NOMO-1 treated with DMSO at 0.1 percent for 48 hours (cell line): ENCODE results near the gene NARS2.
"Not testable (repeated sequence)": the region's sequence is repeated elsewhere in the genome, so short reads cannot be mapped to it uniquely, and the experiment has no call there.

Experiments used
- DNase-seq: peaks from one replicate; lab custom pipeline; 2025; ENCODE audit not compliant: unreplicated experiment; lab: John Stamatoyannopoulos, UW

Gene NARS2

DNA sequence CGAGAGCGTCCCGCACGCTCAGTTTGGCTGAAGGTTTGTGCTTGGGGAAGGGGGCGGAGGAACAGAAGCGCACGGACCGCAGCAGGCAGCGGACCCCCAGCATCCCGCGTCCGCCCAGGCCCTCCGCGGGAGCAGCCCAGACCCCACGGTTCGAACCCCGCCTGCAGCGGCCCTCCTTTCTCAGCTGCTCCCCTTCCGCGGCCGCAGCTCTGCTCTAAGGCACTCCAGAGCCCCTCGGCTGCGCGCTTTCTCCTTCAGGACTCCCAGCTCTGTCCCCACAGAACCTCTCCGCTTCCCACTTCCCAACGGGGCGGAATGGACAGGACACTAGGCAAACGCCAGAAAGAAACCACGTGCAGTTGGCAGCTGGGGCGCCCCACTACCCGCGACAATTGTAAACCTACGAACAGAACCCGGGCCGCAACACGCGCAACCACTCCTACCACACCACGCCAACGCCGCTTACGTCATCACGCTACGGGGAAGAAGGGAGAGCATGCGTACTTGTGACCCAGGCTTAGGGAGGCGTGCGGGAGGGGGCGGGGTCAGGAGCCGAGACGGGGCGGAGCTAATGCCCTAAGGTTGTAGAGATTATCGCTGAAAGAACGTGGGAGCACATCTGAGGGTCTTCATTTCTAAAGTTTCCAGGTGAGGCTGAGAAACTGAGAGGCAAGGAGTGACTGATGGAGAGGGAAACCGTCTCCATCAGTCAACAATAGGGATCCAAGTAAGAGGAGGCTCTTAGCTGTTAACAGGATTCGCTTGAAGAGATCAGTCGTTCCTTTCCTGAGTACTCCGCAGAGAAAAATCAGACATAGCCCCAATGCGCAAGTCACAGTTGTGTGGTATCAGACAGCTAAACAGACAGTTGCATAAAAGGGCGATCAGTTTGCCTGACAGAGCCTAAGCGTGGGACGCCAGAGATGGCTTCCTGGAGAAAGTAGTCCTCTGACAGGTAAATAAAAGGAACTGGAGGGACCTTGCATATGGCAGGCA is at the start of gene NARS2:
NARS2 (minus strand) TSS at position 479 of the 996 bp plus-strand sequence; CDS start at position 103, 376 bp downstream.
- DNase-seq, result peak; percentile 96

- no peak for DNase-seq
Observed at GRCh38 chr11:78622666-78623065, 48.0 kb upstream of the NARS2 start.

- DNase-seq, result no peak
Observed at GRCh38 chr11:78620159-78620558, 45.5 kb upstream of the NARS2 start.

DNA sequence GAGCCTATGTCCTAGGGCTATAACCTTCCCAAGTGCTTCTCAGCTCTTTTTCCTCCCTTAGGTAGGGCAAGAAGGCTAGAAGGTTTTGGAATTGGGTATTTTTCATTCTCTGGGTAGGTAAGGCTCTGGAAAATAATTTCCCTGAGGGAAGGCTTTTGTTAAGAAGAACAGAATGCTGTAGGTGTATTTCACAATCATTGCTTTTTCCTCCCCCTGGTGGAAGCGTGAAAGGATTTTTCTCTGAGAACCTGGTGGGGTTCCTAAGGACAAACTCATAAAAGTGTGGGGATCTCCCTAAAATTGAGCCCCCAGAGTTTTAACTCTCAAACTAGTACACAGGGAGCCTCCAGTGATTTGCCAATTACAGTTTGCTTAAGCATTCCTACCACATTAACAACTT is 41.1 kb upstream of the NARS2 start:
- DNase-seq, result no peak

DNA sequence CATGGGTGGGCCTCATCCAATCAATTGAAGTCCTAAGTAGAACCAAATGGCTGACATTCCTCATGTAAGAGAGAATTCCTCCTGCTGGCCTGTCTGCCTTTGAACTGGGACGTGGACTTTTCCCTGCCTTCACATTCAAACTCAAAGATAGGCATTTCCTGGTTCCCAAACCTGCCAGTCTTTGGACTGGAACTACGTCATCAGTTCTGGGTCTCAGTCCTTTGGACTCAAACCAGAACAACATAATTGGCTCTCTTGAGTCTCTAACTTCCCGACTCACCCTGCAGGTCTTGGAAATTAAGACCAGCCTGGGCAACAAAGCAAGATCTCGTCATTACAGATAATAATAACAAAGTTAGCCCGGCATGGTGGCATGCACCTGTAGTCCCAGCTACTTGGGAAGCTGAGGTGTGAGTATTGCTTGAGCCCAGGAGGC is 38.7 kb upstream of the NARS2 start:
- DNase-seq, result no peak

DNA sequence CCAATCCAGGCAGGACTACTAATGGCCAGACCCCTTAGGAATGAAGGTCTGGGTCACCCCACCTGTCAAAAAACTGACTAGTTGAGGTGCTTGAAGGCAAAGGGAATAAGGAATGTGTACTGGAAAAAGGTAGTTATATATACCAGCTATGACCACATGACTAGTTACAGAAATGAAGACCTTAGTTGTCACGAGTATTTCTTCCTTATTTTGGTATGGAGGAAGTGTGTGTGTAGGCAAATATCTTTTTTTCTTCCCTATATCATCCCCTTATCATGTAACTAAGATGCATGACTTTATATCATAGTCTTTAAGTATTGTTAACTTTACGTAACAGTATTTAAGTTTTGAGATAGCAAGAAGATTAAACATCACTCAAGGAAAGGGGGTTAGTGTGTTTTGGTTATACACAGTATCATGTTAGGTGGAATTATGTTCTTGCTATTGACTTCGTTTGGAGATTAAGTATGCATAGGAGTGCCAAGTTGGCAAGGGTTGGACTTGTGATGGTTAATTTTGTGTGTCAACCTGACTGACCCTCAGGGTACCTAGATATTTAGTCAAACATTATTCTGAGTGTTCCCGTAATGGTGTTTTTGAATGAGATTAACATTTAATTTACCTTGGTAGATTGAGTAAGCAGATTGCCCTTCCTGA is 38.2 kb upstream of the NARS2 start:
- DNase-seq, result no peak

- not testable (repeated sequence) for DNase-seq
Observed at GRCh38 chr11:78609321-78609720, 34.7 kb upstream of the NARS2 start.

GRCh38 chr11:78607696-78608095 is 33.0 kb upstream of the NARS2 start:
- DNase-seq, result no peak

DNA sequence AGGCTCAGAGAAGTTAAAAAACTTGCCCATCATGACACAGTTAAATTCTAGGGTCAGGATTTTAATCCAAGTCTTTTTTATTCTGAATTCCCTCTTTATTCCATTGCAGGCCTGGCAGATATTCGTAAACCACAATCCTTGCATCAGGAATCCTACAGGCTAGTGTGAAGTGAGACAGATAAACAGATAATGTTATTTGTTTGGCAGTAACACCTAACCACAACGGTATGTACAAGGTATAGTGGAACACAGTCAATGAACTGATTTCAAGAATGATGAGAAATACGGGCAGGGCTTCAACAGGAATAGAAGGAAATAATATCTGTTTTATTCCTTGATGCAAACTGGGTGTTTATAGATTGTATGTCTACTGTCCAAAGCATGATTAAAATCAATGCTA is 32.0 kb upstream of the NARS2 start:
- DNase-seq, result no peak

- no peak for DNase-seq
Observed at GRCh38 chr11:78605296-78605695, 30.6 kb upstream of the NARS2 start.

- DNase-seq, result no peak
Observed at GRCh38 chr11:78603792-78604191, 29.1 kb upstream of the NARS2 start.

- not testable (repeated sequence) for DNase-seq
Observed at GRCh38 chr11:78602771-78603170, 28.1 kb upstream of the NARS2 start.

DNA sequence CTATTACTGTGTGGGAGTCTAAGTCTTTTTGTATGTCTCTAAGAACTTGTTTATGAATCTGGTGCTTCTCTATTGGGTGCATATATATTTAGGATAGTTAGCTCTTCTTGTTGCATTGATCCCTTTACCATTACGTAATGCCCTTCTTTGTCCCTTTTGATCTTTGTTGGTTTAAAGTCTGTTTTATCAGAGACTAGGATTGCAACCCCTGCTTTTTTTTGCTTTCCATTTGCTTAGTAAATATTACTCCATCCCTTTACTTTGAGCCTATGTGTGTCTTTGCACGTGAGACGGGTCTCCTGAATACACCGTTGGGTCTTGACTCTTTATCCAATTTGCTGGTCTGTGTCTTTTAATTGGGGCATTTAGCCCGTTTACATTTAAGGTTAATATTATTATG is 26.4 kb upstream of the NARS2 start:
- not testable (repeated sequence) for DNase-seq

DNA sequence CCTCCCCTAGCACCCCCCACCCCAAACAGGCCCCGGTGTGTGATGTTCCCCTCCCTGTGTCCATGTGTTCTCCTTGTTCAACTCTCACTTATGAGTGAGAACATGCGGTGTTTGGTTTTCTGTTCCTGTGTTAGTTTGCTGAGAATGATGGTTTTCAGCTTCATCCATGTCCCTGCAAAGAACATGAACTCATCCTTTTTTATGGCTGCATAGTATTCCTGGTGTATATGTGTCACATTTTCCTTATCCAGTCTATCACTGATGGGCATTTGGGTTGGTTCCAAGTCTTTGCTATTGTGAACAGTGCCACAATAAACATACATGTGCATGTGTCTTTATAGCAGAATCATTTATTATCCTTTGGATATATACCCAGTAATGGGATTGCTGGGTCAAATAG is 22.9 kb upstream of the NARS2 start:
- DNase-seq, result not testable (repeated sequence)

DNA sequence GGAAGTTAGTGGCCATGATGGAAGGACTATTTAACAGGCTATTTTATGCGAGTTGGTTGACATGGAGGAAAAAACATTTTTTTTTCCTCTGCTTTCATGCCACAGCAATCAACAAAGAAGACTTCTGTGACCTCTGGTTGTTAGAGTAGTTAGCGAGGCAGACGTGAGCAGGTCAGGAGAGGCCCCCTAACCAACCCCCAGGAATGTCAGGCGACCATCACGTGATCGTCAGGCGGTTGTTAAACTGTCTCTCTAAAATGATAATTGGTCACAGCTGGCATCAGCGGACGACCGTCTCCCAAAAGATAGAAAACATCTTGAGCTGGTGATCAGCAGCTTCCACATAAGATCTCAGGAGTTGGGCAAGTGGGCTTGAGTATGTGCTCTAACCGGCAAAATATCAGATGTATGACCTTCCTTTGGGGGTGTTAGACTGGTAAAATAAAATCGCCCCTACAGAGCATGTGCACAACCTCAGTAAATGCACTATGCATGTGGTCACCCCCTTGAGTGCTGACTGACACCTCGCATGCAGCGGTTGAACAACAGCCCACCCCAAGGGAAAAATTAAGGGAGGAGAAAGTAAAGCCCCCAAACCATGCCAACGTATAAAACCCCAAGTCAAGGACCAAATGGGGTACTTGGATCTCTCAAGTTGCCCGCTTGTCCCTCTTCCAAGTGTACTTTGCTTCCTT is 20.9 kb upstream of the NARS2 start:
- no peak for DNase-seq

DNA sequence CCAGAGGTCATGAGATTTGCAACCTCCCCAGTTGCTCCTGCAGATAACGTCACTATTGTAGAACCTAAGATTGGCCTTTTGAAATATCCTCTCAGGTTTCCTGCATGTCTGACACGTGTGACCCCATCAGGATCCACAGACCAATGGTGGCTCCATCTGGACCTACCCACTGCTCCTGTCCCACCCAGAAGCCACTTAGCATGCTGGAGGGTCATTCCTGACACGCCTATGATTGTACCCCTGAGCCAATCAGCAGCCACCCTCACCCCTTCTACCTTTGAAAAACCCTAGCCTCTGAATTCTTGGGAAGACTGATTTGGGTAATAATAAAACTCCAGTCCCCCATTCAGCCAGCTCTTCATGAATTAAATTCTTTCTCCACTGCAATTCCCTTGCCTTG is 20.1 kb upstream of the NARS2 start:
- DNase-seq, result no peak

- DNase-seq, result no peak
Observed at GRCh38 chr11:78588517-78588916, 13.9 kb upstream of the NARS2 start.

GRCh38 chr11:78587446-78587845 is 12.8 kb upstream of the NARS2 start:
- DNase-seq, result no peak

- DNase-seq, result peak; percentile 48
Observed at GRCh38 chr11:78586452-78587046, 11.9 kb upstream of the NARS2 start.

DNA sequence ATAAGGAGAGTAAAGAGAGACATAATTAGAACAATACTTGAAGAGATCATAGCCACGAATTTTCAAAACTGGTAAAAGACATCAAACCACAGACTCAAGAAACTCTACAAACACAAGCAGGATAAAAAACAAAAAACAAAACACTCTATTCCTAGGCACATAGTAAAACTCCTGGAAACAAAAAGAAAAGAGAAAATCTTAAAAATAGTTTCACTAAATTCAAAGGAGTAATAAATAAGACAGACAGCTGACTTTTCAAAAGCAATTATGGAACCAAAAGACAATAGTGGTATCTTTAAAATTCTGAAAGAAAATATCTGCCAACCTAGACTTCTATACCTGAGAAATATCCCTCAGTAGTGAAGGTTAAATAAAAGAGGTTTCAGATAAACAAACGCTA is 9.2 kb upstream of the NARS2 start:
- DNase-seq, result no peak

DNA sequence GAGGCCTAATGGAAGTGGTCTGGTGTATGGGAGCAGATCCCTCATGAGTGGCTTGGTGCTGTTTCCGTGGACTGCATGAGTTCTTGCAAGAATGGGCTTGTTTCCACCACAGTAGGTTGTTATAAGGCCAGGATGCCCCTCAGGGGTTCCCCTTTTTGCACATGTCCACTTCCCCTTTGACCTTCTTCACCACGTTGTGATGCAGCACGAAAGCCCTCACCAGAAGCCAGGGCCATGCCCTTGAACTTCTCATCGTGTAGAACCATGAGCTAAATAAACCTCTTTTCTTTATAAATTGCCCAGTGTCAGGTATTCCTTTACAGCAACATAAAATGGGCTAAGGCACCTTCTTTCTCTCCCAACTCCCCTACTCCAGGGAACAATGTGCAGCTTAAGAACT is 2.8 kb upstream of the NARS2 start:
- DNase-seq, result peak; percentile 5
